ENCODE data around the gene DPH3.
A peak's percentile ranks its signal among the peaks of the same experiment; 100 is the strongest.

The DPH3 gene

GRCh38 chr3:16290007-16290826 is 25.5 kb upstream of the DPH3 start:
- Histone ChIP-seq H3K18ac (ENCODE audit: low read depth in 1 of 2, low read length in 2 of 2) (no peak overlapping the region), H2BK120ac (ENCODE audit: low read depth, low read length) (no peak overlapping the region), H3K23ac (ENCODE audit: low read length in 2 of 2) (no peak overlapping the region), H3K14ac (ENCODE audit: low read length in 2 of 2) (no peak overlapping the region), H2AK5ac (ENCODE audit: low read length, severe bottlenecking) (no peak overlapping the region), H3K27me3 (ENCODE audit: control insufficient read depth in 1 of 2, insufficient read depth in 1 of 2, low read length in 2 of 2) (no peaks in the 10 kb centered on the region), H2BK12ac (ENCODE audit: low read length in 2 of 2) (peak overlapping the region in 1 of 2 experiments; percentile 27), H4K91ac (ENCODE audit: low read length) (no peak overlapping the region), H3K4ac (ENCODE audit: low read depth in 1 of 2, low read length in 2 of 2) (peak overlapping the region in 1 of 2 experiments; percentile 48), H3K79me1 (replicated peaks; ENCODE audit: low read length, poor library complexity, severe bottlenecking) (peaks cover 5% of the 10 kb centered on the region), H2AFZ (ENCODE audit: low read depth, low read length) (no peak overlapping the region), H3K4me3 (ENCODE audit: insufficient read depth in 1 of 2, low read depth in 1 of 2, low read length in 2 of 2) (no peak overlapping the region), H3K9me3 (ENCODE audit: control insufficient read depth, low read length) (peaks cover 7% of the 10 kb centered on the region), H2BK5ac (ENCODE audit: low read depth, low read length, poor library complexity, severe bottlenecking) (no peak overlapping the region), H3K36me3 (ENCODE audit: control insufficient read depth in 1 of 2, insufficient read depth in 2 of 2, low read depth in 1 of 2, low read length in 2 of 2) (peaks cover 0 to 16% of the 10 kb centered on the region in 2 experiments), H3K27ac (ENCODE audit: low read length, poor library complexity, severe bottlenecking) (no peak overlapping the region), H3K9ac (ENCODE audit: low read length) (peak overlapping the region; percentile 37), H2BK15ac (ENCODE audit: low read depth, poor library complexity, severe bottlenecking) (no peak overlapping the region), H3K4me1 (ENCODE audit: control insufficient read depth, insufficient read depth, low read depth, low read length) (no peaks in the 10 kb centered on the region), H4K8ac (ENCODE audit: low read length) (no peak overlapping the region), H3K4me2 (ENCODE audit: low read length, poor library complexity, severe bottlenecking) (no peak overlapping the region)
- WGBS: 40% methylated on average over 1 of the region's 3 CpGs
- DNase-seq: peak; percentile 65

GRCh38 chr3:16289144-16289889 is 24.6 kb upstream of the DPH3 start:
- H3K4me2 ChIP-seq (ENCODE audit: low read length, poor library complexity, severe bottlenecking): no peak overlapping the region
- no peak for DNase-seq
- H2AFZ ChIP-seq (ENCODE audit: low read depth, low read length): no peak overlapping the region
- H2BK5ac ChIP-seq (ENCODE audit: low read depth, low read length, poor library complexity, severe bottlenecking): no peak overlapping the region
- H3K9me3 ChIP-seq (ENCODE audit: control insufficient read depth, low read length): peaks cover 7% of the 10 kb centered on the region
- H3K9ac ChIP-seq (ENCODE audit: low read length): peak overlapping the region; percentile 37
- no peak overlapping the region for H4K91ac ChIP-seq (ENCODE audit: low read length)
- no peak overlapping the region for H3K4ac ChIP-seq (ENCODE audit: low read depth in 1 of 2, low read length in 2 of 2)
- no peaks in the 10 kb centered on the region for H3K4me1 ChIP-seq (ENCODE audit: control insufficient read depth, insufficient read depth, low read depth, low read length)
- no peak overlapping the region for H3K4me3 ChIP-seq (ENCODE audit: insufficient read depth in 1 of 2, low read depth in 1 of 2, low read length in 2 of 2)
- no peaks in the 10 kb centered on the region for H3K27me3 ChIP-seq (ENCODE audit: control insufficient read depth in 1 of 2, insufficient read depth in 1 of 2, low read length in 2 of 2)
- no peak overlapping the region for H2BK120ac ChIP-seq (ENCODE audit: low read depth, low read length)
- H3K79me1 ChIP-seq (replicated peaks; ENCODE audit: low read length, poor library complexity, severe bottlenecking): peaks cover 5% of the 10 kb centered on the region
- no peak overlapping the region for H2AK5ac ChIP-seq (ENCODE audit: low read length, severe bottlenecking)
- no peak overlapping the region for H2BK15ac ChIP-seq (ENCODE audit: low read depth, poor library complexity, severe bottlenecking)
- H3K27ac ChIP-seq (ENCODE audit: low read length, poor library complexity, severe bottlenecking): no peak overlapping the region
- no peak overlapping the region for H4K8ac ChIP-seq (ENCODE audit: low read length)
- H3K23ac ChIP-seq (ENCODE audit: low read length in 2 of 2): no peak overlapping the region
- no peak overlapping the region for H2BK12ac ChIP-seq (ENCODE audit: low read length in 2 of 2)
- WGBS: no CpG with 5 or more reads among the region's 2 CpGs
- peaks cover 0 to 18% of the 10 kb centered on the region in 2 experiments for H3K36me3 ChIP-seq (ENCODE audit: control insufficient read depth in 1 of 2, insufficient read depth in 2 of 2, low read depth in 1 of 2, low read length in 2 of 2)
- H3K14ac ChIP-seq (ENCODE audit: low read length in 2 of 2): no peak overlapping the region
- H3K18ac ChIP-seq (ENCODE audit: low read depth in 1 of 2, low read length in 2 of 2): no peak overlapping the region

- Histone ChIP-seq H4K8ac (ENCODE audit: low read length) (peak overlapping the region; percentile 47), H3K18ac (ENCODE audit: low read depth in 1 of 2, low read length in 2 of 2) (no peak overlapping the region), H3K9ac (ENCODE audit: low read length) (peak overlapping the region; percentile 37), H2BK120ac (ENCODE audit: low read depth, low read length) (no peak overlapping the region), H3K14ac (ENCODE audit: low read length in 2 of 2) (no peak overlapping the region), H2BK5ac (ENCODE audit: low read depth, low read length, poor library complexity, severe bottlenecking) (no peak overlapping the region), H3K4me2 (ENCODE audit: low read length, poor library complexity, severe bottlenecking) (no peak overlapping the region), H2AK5ac (ENCODE audit: low read length, severe bottlenecking) (no peak overlapping the region), H3K36me3 (ENCODE audit: control insufficient read depth in 1 of 2, insufficient read depth in 2 of 2, low read depth in 1 of 2, low read length in 2 of 2) (peaks cover 0 to 25% of the 10 kb centered on the region in 2 experiments), H3K9me3 (ENCODE audit: control insufficient read depth, low read length) (peaks cover 5% of the 10 kb centered on the region), H2BK15ac (ENCODE audit: low read depth, poor library complexity, severe bottlenecking) (peak overlapping the region; percentile 56), H3K4ac (ENCODE audit: low read depth in 1 of 2, low read length in 2 of 2) (no peak overlapping the region), H4K91ac (ENCODE audit: low read length) (peak overlapping the region; percentile 20), H3K4me1 (ENCODE audit: control insufficient read depth, insufficient read depth, low read depth, low read length) (no peaks in the 10 kb centered on the region), H2BK12ac (ENCODE audit: low read length in 2 of 2) (no peak overlapping the region), H3K27ac (ENCODE audit: low read length, poor library complexity, severe bottlenecking) (no peak overlapping the region), H3K27me3 (ENCODE audit: control insufficient read depth in 1 of 2, insufficient read depth in 1 of 2, low read length in 2 of 2) (no peaks in the 10 kb centered on the region), H3K79me1 (replicated peaks; ENCODE audit: low read length, poor library complexity, severe bottlenecking) (peaks cover 5% of the 10 kb centered on the region), H3K4me3 (ENCODE audit: insufficient read depth in 1 of 2, low read depth in 1 of 2, low read length in 2 of 2) (no peak overlapping the region), H2AFZ (ENCODE audit: low read depth, low read length) (no peak overlapping the region), H3K23ac (ENCODE audit: low read length in 2 of 2) (no peak overlapping the region)
- no peak for DNase-seq
- WGBS: 100% methylated on average over 1 of the region's 1 CpG
These were observed 23.9 kb upstream of the DPH3 start for GRCh38 chr3:16288664-16289063.
